ENCODE measurements around the gene TMEM108. TPM values are rescaled to one million over a fixed set of nuclear protein-coding genes. Genes with fewer than 3 reads are reported as not detected.

Gene TMEM108
- polyA plus RNA-seq, 1 donor from 2014 or later = 2.1 TPM

DNA sequence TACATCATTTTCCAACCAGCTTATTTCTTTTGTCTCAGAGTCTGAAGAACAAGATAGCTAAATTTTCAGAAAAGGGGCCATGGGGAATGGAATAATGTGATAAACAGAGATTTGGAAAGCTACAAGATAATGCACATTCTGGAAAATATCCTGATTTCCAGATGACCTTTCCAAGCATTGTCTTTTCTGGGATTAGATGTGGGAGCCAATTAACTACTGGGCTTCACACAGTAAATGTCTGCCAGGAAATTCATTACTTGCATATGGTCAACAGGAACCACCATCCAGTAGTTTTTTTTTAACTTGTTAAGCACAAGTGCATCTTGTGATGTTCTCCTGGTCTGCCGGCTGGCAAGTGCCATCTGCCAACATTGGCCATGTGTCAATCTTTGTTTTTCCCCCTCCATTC lies 230.5 kb downstream of the TMEM108 start:
- H3F3A ChIP-seq (ENCODE audit: insufficient read depth, low read length, poor library complexity, severe bottlenecking) = no peaks in the 10 kb centered on the region
- no peaks in the 10 kb centered on the region for H3K9me2 ChIP-seq (ENCODE audit: insufficient read depth, low read length)
- no peaks in the 10 kb centered on the region for H3K9me3 ChIP-seq (ENCODE audit: low read length)
- no peak overlapping the region for H3K9ac ChIP-seq (ENCODE audit: low read length)
- no peak for TF ChIP-seq MXI1 (conservative IDR thresholded peaks at IDR 0.05; ENCODE audit: poor library complexity, severe bottlenecking)
- no peak for TF ChIP-seq TAF1 (IDR thresholded peaks at IDR 0.05; ENCODE audit: low read depth)
- no peaks in the 10 kb centered on the region for H4K20me1 ChIP-seq (ENCODE audit: insufficient read depth)
- no peaks in the 10 kb centered on the region for H3K36me3 ChIP-seq (ENCODE audit: insufficient read depth, low read length)
- no peaks in the 10 kb centered on the region for H3K79me2 ChIP-seq (replicated peaks; ENCODE audit: insufficient read depth, low read length)
- H2AFZ ChIP-seq (ENCODE audit: low read depth, low read length) = no peak overlapping the region
- H3K27ac ChIP-seq (ENCODE audit: low read length) = no peak overlapping the region
- no peak overlapping the region for H3K4me3 ChIP-seq (ENCODE audit: low read length)
- H3K4me2 ChIP-seq (ENCODE audit: low read length) = no peak overlapping the region
- no peaks in the 10 kb centered on the region for H3K27me3 ChIP-seq (ENCODE audit: insufficient read depth, low read depth, low read length)

DNA sequence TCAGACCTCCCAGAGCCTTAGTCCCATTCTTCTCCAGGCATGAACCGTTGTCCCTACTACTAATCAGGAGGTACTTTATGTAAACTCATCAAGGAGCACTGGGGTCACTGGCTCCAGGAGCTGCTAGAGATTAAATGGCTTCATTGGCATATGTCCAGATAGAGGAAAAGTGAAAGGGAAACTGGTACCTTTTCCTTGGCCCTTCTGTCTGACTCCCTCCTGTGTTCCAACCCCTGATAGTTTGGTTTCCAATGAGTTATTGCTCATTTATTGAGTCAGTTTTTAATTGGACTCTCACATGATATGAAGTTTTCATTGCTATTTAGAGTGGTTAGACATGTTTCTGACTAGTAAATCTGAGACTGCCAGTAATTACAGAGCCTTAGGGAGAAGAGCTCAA lies 231.2 kb downstream of the TMEM108 start:
- Histone ChIP-seq H2AFZ (ENCODE audit: low read depth, low read length) (no peak overlapping the region), H4K20me1 (ENCODE audit: insufficient read depth) (no peaks in the 10 kb centered on the region), H3K27ac (ENCODE audit: low read length) (no peak overlapping the region), H3K79me2 (replicated peaks; ENCODE audit: insufficient read depth, low read length) (no peaks in the 10 kb centered on the region), H3K36me3 (ENCODE audit: insufficient read depth, low read length) (no peaks in the 10 kb centered on the region), H3K9ac (ENCODE audit: low read length) (no peak overlapping the region), H3K27me3 (ENCODE audit: insufficient read depth, low read depth, low read length) (no peaks in the 10 kb centered on the region), H3F3A (ENCODE audit: insufficient read depth, low read length, poor library complexity, severe bottlenecking) (no peaks in the 10 kb centered on the region), H3K4me2 (ENCODE audit: low read length) (no peak overlapping the region), H3K9me2 (ENCODE audit: insufficient read depth, low read length) (no peaks in the 10 kb centered on the region), H3K4me3 (ENCODE audit: low read length) (no peak overlapping the region), H3K9me3 (ENCODE audit: low read length) (no peaks in the 10 kb centered on the region)
- TF ChIP-seq, protein P1, sequence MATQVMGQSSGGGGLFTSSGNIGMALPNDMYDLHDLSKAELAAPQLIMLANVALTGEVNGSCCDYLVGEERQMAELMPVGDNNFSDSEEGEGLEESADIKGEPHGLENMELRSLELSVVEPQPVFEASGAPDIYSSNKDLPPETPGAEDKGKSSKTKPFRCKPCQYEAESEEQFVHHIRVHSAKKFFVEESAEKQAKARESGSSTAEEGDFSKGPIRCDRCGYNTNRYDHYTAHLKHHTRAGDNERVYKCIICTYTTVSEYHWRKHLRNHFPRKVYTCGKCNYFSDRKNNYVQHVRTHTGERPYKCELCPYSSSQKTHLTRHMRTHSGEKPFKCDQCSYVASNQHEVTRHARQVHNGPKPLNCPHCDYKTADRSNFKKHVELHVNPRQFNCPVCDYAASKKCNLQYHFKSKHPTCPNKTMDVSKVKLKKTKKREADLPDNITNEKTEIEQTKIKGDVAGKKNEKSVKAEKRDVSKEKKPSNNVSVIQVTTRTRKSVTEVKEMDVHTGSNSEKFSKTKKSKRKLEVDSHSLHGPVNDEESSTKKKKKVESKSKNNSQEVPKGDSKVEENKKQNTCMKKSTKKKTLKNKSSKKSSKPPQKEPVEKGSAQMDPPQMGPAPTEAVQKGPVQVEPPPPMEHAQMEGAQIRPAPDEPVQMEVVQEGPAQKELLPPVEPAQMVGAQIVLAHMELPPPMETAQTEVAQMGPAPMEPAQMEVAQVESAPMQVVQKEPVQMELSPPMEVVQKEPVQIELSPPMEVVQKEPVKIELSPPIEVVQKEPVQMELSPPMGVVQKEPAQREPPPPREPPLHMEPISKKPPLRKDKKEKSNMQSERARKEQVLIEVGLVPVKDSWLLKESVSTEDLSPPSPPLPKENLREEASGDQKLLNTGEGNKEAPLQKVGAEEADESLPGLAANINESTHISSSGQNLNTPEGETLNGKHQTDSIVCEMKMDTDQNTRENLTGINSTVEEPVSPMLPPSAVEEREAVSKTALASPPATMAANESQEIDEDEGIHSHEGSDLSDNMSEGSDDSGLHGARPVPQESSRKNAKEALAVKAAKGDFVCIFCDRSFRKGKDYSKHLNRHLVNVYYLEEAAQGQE (IDR thresholded peaks at IDR 0.05; ENCODE audit: borderline replicate concordance) = no peak
- TF ChIP-seq, protein P2, sequence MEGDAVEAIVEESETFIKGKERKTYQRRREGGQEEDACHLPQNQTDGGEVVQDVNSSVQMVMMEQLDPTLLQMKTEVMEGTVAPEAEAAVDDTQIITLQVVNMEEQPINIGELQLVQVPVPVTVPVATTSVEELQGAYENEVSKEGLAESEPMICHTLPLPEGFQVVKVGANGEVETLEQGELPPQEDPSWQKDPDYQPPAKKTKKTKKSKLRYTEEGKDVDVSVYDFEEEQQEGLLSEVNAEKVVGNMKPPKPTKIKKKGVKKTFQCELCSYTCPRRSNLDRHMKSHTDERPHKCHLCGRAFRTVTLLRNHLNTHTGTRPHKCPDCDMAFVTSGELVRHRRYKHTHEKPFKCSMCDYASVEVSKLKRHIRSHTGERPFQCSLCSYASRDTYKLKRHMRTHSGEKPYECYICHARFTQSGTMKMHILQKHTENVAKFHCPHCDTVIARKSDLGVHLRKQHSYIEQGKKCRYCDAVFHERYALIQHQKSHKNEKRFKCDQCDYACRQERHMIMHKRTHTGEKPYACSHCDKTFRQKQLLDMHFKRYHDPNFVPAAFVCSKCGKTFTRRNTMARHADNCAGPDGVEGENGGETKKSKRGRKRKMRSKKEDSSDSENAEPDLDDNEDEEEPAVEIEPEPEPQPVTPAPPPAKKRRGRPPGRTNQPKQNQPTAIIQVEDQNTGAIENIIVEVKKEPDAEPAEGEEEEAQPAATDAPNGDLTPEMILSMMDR (IDR thresholded peaks at IDR 0.05; ENCODE audit: poor library complexity, severe bottlenecking) = no peak
- TF ChIP-seq EZH2 (IDR thresholded peaks at IDR 0.05; ENCODE audit: borderline replicate concordance, insufficient read depth, low read length, poor library complexity, severe bottlenecking) (no peak), POLR2AphosphoS5 (IDR thresholded peaks at IDR 0.05) (no peak), RAD21 (conservative IDR thresholded peaks at IDR 0.05) (no peak), MXI1 (conservative IDR thresholded peaks at IDR 0.05; ENCODE audit: poor library complexity, severe bottlenecking) (no peak), TAF1 (IDR thresholded peaks at IDR 0.05; ENCODE audit: low read depth) (no peak), EP300 (conservative IDR thresholded peaks at IDR 0.05; ENCODE audit: poor library complexity, severe bottlenecking) (no peak), SMC3 (conservative IDR thresholded peaks at IDR 0.05; ENCODE audit: poor library complexity) (no peak)

DNA sequence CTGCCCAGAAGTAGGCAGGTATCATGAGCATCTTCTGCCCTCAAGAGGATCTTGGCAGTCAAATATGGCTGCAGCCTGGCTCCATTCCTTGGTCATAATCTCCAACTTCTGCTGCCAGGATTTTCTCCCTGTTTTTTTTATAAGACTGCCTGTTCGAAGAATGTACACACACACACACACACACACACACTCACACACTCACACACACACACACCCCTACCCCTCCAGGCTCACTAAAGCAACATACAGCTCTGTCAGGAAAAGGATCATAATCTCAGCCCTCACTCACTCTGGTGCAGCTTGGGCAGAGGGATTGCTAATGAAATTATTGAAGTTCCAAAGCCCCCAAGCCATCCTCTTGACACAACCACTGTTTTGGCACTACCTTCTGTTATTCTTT lies 232.4 kb downstream of the TMEM108 start:
- Histone ChIP-seq H3K27me3 (ENCODE audit: insufficient read depth, low read depth, low read length) (no peaks in the 10 kb centered on the region), H3F3A (ENCODE audit: insufficient read depth, low read length, poor library complexity, severe bottlenecking) (no peaks in the 10 kb centered on the region), H3K9me2 (ENCODE audit: insufficient read depth, low read length) (no peaks in the 10 kb centered on the region), H4K20me1 (ENCODE audit: insufficient read depth) (no peaks in the 10 kb centered on the region), H3K4me3 (ENCODE audit: low read length) (no peak overlapping the region), H2AFZ (ENCODE audit: low read depth, low read length) (no peak overlapping the region), H3K9ac (ENCODE audit: low read length) (no peak overlapping the region), H3K4me2 (ENCODE audit: low read length) (no peak overlapping the region), H3K79me2 (replicated peaks; ENCODE audit: insufficient read depth, low read length) (no peaks in the 10 kb centered on the region), H3K27ac (ENCODE audit: low read length) (no peak overlapping the region), H3K9me3 (ENCODE audit: low read length) (no peaks in the 10 kb centered on the region), H3K36me3 (ENCODE audit: insufficient read depth, low read length) (no peaks in the 10 kb centered on the region)
- TF ChIP-seq, protein P2 (IDR thresholded peaks at IDR 0.05; ENCODE audit: poor library complexity, severe bottlenecking) = no peak
- TF ChIP-seq EP300 (conservative IDR thresholded peaks at IDR 0.05; ENCODE audit: poor library complexity, severe bottlenecking) (no peak), MXI1 (conservative IDR thresholded peaks at IDR 0.05; ENCODE audit: poor library complexity, severe bottlenecking) (no peak), POLR2AphosphoS5 (IDR thresholded peaks at IDR 0.05) (no peak), TAF1 (IDR thresholded peaks at IDR 0.05; ENCODE audit: low read depth) (no peak), RAD21 (conservative IDR thresholded peaks at IDR 0.05) (no peak), EZH2 (IDR thresholded peaks at IDR 0.05; ENCODE audit: borderline replicate concordance, insufficient read depth, low read length, poor library complexity, severe bottlenecking) (no peak), SMC3 (conservative IDR thresholded peaks at IDR 0.05; ENCODE audit: poor library complexity) (no peak)
- TF ChIP-seq, protein P1 (IDR thresholded peaks at IDR 0.05; ENCODE audit: borderline replicate concordance) = no peak

Measured in neural cell (in vitro differentiated cells).